Medulla oblongata (tissue), 1 donor: ENCODE data around the gene HSPA12B.
"Not testable (repeated sequence)": the region's sequence is repeated elsewhere in the genome, so short reads cannot be mapped to it uniquely, and the experiment has no call there.

Experiments used
- DNase-seq: peaks from one replicate; pipeline ENCODE4 v3.0.0-alpha.2; 2015; ENCODE audit errors: extremely low spot score

HSPA12B gene

DNA sequence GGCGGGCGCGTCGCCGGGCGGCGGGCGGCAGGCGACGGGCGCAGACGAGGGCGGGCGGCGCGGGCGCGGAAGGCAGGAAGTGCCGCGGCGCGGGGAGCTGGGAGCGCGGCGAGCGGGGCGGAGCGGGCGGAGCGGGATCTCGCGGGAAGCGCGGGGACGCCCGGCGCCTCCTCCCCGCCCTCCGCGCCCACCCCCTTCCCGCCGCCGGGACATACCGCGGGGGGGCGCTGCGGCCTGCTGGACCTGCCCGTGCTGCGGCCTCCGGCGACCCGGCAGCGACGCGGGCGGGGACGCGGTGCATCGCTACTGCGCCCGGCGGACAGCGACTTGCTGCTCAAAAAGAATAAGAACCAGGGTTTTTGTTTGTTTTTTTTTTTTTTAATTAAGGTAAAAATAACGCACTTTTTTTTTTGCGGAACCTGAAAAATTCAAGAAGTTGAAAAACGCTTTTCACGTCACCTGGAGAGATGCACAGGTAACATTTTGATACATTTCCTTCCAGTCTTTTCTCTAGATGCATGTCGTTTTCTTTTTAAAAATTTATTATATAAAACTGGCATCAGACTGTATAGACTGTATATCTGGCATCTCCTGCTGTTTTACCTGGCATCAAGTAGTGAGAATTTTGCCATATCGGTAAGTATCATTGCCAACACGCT is 54.3 kb downstream of the HSPA12B start, which contains the start of gene CENPB:
Gene CENPB, minus strand, starts transcription at position 76 of the 659 bp plus-strand sequence. CDS start 257 bp downstream, outside the sequence.
- DNase-seq = peak; percentile 89

DNA sequence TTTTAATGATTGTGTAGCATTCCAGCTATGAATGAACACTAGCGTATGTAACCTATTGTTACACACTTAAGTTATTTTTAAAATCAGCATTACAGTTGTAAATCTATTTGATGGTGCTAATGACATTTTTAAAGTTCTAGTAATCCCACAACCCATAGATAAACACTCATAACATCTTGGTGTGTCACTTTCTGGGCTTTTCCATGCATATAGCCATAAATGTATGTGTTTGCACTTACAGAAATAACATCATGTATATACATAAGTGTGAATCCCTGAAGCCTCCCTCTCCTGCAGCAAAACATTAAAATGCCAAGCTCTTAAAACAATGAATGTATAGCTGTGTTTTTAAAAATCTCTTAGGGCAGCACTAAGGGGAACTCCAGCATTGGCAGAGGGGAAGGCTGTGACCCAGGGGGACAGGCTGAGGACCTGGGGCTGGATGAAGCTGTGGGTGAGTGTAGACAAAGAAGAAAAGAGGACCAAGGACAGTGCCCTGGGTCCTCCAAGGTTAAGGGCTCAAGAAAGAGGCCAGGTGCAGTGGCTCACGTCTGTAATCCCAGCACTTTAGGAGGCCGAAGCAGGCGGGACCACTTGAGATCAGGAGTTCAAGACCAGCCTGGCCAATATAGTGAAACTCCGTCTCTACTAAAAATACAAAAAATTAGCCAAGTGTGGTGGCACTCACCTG is 55.0 kb downstream of the HSPA12B start:
- DNase-seq = no peak

DNA sequence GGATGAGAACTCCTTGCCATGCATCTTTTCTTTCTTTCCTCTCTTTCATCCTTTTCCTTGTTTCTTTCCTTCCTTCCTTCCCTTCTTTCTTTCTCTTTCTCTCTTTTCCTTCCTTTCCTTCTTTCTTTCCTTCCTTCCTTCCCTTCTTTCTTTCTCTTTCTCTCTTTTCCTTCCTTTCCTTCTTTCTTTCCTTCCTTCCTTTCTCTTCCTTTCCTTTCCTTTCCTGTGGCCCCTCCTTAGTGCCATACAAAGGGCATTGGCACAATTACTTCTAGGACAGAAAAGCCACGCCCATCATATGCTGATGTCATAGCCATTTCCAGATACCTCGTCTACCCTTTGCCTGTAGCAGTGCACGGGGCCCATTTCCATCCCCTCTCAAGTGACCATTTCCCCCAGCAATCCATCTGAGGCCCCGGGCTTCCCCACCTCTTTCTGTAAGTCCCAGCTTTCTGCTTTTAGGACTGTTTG is 56.2 kb downstream of the HSPA12B start:
- no peak for DNase-seq

DNA sequence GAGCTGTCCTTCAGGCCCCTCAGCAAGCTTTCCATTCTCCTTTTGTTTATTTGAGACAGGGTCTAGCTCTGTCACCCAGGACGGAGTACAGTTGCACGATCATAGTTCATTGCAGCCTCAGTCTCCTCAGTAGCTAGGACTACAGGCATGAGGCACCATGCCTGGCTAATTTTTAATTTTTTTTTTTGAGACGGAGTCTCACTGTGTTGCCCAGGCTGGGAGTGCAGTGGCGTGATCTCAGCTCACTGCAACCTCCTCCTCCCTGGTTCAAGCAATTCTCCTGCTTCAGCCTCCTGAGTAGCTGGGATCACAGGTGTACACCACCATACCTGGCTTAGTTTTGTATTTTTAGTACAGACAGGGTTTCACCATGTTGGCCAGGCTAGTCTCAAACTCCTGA is 56.7 kb downstream of the HSPA12B start:
- not testable (repeated sequence) for DNase-seq

DNA sequence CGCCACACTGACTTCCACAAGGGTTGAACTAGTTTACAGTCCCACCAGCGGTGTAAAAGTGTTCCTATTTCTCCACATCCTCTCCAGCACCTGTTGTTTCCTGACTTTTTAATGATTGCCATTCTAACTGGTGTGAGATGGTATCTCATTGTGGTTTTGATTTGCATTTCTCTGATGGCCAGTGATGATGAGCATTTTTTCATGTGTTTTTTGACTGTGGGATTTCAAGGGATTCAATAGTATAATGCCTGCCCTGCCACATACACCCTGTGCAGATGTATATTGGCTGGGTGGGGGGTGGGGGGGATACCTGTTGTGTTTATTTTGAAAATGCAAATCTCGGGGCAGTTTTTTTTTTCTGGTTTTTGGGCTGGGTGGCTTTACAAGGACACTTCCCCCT is 61.7 kb downstream of the HSPA12B start:
- not testable (repeated sequence) for DNase-seq

DNA sequence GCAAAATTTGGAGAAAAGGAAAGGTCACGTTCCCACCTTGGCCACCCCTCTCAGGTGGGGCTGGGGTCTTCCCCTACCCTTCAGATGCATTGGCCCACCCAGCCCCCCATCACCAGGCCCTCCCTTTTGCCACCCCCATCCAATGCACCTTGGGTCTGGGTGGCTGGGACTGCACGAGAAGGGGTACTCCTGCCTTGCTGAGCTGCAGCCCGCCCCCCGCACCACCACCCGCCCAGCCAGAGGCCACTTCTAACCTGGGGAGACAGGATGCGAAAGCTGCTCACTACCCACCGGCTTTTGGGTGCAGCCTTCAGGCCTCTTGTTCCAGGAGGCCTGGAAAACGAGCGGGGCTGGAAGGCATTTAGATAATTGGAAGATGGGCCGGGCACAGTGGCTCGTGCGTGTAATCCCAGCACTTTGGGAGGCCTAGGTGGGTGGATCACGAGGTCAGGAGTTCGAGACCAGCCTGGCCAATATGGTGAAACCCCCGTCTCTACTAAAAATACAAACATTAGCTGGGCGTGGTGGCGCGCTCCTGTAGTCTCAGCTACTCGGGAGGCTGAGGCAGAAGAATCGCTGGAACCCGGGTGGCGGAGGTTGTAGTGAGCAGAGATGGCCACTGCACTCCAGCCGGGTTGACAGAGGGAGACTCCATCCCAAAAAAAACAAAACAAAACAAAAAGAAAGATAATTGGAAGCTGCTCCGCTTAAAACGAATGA is 62.4 kb downstream of the HSPA12B start:
- no peak for DNase-seq

DNA sequence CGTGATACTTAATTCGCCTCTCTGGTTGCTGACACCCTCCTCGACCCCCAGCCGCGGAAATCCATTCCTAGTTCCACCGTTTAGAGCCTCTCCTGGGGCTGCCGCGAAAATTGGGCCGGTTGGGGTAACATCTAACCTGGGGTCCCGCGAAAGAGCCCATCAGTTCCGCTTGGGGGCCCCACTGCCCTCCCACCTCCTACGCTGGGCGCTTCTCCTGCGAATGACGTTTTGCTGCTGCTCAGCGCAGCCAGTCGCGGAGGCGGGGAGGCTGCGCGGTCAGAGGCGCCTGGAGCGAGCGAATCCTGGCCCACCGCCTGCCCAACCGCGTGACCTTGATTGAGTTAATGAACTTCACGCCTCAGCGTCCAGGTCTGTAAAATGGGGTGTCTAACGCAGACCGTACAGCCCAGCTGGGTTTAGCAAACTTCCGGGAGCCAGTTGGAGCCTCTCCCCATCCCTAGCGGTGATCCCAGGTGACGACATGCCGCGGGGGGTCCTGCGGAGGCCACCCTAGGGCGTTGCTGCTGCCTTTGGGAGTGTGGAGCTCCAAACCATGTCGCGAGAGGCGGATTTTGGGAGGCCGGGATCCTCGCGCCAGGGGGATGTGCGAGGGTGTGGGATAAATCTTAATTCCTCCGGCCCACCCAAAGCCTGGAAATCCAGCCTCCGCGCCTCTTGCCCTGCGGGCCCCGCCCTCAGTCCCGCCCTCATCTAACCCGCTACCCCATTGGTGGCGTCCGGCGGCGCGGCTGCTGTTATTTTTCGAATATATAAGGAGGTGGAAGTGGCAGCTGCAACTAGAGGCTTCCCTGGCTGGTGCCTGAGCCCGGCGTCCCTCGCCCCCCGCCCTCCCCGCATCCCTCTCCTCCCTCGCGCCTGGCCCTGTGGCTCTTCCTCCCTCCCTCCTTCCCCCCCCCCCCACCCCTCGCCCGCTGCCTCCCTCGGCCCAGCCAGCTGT is 63.3 kb downstream of the HSPA12B start, which contains the start of gene CDC25B:
Gene CDC25B, plus strand, starts transcription at position 800 of the 958 bp plus-strand sequence. CDS start 222 bp downstream, outside the sequence.
- peak; percentile 93 for DNase-seq

DNA sequence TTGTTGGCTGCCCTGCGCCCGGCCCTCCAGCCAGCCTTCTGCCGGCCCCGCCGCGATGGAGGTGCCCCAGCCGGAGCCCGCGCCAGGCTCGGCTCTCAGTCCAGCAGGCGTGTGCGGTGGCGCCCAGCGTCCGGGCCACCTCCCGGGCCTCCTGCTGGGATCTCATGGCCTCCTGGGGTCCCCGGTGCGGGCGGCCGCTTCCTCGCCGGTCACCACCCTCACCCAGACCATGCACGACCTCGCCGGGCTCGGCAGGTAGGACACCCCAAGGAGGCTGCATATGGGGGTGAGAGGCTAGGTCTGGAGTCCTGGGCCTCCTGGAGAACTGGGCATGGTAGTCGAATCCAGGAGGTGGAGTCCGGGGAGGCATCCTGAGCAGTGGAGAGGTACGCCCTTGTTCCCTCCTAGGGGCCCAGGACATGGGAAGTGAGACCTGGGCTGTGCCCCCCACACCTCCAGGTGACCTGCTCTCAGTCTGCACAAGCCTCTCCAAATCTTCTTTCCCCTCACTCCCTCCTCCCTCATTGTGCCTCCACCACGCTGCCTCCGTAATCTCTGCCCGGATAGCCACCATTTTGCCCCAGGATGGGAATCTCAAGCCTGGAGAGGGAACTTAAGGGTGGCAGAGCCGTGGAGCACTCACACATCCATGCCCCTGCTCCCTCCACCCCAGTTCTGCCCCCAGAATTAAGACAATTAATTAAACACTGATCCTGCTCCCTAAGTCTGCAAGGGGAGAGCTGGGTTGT is 64.2 kb downstream of the HSPA12B start:
- DNase-seq = no peak

DNA sequence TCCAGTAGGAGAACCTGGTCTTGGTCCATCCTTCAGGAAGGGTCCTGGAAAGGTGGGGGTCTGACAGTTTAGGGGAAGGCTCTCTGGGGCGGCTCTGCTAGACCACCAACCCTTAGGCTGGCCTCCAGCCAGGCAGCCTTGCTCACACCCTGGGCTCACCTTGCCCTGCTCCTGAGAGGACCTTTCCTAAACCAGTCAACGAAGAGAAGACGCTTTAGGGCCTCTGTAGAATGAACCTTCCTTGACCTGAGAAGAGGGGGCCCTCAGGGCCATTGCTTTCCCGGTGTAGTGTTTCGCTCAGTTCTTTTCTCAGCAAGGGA is 64.7 kb downstream of the HSPA12B start:
- no peak for DNase-seq

DNA sequence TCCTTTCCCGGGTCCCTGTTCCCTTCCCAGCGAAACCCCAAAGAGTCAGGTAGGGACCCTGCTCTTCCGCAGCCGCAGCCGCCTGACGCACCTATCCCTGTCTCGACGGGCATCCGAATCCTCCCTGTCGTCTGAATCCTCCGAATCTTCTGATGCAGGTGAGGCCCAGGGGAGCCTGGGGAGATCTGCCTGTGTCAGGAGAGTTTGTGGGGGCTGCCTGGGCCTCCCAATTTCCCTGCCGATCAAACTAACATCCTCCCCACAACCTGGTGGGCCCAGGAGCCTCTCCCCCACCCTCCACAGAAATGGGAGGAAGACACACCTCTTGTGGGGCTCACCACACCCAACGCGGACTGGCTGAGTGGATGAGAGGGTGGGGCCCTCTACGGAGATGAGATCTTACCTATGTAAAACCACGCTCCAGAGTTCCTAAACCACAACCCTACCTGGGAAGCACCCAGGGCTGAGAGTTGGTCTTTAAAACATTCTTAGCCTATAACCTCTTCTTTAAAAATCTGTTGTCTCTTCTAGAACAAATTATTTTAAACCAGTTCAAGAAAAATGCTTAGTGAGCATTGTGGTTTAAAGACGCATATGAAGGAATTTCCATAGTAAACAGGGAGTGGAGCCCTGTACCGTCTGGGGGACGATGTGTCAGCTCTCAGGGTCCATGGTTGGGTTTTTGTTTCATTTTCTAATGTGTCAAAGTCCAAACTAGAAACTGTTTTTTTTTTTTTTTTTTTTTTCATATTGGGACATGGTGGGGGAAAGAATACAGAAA is 65.3 kb downstream of the HSPA12B start:
- DNase-seq = no peak

DNA sequence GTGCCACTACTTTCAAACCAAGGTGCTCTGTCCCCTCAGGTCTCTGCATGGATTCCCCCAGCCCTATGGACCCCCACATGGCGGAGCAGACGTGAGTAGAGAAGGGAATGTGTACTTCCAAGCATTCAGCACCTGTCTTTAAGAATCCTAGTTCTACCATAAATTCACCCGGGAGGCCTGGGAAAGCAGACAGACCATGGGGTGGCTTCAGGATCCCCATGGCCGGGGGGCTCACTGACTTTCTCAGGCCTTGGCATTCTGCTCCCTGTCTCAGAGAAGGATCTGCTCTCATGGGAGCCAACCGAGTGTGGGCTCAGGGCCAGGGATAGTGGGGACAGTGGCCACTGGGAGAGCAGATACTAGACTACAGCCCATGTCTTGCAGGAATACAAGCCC is 65.9 kb downstream of the HSPA12B start:
- no peak for DNase-seq

DNA sequence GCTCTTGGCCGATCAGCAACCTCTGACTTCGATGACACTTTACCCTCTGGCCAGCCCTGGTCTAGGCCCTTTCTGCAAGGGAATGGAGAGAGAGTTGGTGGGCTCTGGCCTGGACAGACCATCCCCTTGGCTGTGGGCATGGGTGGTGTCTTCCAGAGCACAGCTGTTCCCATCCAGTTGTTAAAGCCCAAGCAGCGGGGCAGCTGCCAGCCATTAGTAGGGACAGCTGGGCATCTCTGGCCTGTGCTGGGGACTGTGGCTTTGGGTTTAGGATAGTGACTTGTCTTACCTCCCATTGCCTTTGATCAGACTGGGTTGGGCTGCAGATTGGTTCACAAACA is 66.4 kb downstream of the HSPA12B start:
- DNase-seq = no peak

DNA sequence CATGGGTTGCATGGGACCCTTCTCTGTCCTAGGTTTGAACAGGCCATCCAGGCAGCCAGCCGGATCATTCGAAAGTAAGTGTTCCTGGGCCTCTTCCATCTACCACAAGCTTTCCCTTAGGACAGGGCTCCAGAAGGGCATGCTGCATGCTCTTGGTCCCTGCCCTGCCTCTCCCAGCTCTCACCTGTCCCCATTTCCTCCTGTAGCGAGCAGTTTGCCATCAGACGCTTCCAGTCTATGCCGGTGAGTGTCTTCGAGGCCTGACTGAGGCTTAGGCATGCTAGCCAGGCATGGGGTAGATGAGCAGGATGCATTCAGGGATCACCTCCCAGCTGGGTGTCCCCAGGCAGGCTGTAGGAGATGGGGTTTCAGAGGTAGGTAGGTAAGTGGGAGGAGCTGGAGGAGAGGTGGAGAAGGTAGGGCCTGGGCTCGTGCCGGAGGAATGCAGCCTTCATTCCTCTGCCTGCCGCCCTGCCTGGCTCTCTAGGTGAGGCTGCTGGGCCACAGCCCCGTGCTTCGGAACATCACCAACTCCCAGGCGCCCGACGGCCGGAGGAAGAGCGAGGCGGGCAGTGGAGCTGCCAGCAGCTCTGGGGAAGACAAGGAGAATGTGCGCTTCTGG is 67.9 kb downstream of the HSPA12B start:
- DNase-seq = no peak

DNA sequence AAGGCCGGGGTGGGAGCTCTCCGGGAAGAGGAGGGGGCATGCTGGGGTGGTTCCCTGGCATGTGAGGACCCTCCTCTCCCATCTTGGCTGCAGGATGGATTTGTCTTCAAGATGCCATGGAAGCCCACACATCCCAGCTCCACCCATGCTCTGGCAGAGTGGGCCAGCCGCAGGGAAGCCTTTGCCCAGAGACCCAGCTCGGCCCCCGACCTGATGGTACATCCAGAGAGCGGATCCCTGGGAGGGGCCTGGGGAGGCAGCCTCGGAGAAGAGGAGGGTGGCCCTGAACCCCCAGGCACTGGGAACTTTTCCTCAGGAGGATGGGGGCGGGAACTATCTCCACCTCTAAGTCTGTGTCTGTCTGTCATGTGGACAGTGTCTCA is 68.4 kb downstream of the HSPA12B start:
- DNase-seq = no peak

DNA sequence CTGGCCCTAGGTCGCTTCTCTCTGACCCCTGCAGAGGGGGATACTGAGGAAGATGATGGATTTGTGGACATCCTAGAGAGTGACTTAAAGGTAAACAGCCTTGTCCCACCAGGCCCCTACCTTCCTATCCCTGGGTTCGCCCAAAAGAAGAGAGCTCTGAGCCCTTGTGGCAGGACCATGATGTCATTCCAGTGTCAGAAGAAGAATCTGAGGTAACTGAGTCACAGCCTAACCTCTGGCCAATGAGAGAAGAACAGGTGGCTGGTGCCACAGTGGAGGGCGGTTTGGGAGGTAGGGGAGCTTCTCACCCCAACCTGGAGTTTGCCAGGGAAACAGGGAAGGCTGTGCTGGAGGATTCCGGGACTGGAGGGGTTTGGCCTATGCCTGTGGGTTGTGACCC is 68.8 kb downstream of the HSPA12B start:
- no peak for DNase-seq

DNA sequence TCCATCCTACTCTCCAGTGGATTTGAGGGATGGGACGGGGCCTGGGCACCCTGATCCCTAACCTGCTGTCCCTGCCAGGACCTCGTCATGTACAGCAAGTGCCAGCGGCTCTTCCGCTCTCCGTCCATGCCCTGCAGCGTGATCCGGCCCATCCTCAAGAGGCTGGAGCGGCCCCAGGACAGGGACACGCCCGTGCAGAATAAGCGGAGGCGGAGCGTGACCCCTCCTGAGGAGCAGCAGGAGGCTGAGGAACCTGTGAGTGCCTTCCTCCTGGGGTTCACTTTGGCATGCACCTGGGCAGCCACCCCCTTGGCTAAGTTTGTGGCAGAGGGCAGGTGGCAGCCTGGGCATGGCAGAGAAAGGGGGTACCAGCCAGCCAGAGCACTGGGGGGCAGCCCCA is 69.4 kb downstream of the HSPA12B start:
- DNase-seq = no peak
